GM19025 (cell line): Measurements from ENCODE around the gene GRM5.

ENCODE experiments used
- ATAC-seq: cut with Tn5 transposase; IDR thresholded peaks from one replicate; pipeline ENCODE4 v1.9.1; 2021; ENCODE audit warnings: mild to moderate bottlenecking, low read depth, moderate library complexity; ENCODE audit not compliant: unreplicated experiment

GRM5 gene

GRCh38 chr11:88623531-88623930 lies 442.3 kb downstream of the GRM5 start:
- ATAC-seq: no peak

DNA sequence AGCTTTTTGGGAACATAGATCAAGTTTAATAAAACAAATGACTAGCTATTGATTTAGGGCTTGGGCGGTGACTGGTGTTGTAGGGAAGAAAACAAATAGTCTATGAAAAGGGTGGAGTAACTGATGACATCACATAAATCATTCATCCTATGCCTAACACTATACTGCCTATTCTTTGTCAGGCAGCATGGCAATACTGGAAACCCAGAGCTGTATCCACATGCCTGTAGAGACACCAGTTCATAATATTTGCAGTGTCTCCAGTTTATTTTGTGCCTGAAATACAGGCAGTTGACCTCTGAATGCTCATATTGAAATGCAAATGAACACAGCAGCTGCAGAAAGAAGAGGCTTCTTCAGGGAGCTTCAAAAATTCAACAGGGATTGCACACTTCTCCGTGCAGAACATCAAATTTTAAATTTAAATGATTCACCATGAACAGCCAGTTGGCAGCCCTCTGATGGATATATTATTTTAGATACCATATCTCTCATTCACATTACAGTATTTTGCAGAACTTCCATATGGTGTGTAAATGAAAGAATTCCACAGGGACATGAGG lies 445.1 kb downstream of the GRM5 start:
- no peak for ATAC-seq

DNA sequence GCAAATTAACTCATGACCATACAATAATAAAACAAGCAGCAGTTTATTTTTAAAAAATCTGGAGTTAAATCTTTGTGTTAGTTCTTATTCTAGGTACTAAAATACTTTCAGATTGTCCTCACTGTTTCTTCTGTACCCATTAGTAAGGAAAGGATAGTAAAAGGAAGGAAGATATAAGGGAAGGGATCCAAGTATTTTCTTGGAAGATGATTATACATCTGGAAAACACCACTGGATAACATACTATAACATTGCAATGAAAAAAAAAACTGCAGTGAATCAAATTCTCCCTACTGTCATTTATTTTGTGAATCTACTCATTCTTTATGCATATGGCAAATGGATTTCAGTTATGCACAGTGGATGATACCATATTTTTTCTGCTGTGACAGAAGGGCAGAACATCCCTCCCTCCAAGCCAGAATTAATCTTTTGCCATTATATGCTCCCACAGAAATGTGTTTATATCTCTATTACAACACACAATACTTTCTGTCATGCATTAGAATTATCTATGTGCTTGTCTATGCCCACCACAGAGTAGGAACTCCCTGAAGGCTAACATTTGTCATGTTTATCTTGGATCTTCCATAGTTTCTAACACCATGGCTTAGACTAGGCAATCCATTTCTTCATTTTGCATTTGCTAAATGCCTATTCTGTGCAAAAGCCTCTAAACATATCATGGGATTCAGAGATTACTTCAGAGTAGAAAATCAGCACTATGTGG lies 446.0 kb downstream of the GRM5 start:
- ATAC-seq: no peak

DNA sequence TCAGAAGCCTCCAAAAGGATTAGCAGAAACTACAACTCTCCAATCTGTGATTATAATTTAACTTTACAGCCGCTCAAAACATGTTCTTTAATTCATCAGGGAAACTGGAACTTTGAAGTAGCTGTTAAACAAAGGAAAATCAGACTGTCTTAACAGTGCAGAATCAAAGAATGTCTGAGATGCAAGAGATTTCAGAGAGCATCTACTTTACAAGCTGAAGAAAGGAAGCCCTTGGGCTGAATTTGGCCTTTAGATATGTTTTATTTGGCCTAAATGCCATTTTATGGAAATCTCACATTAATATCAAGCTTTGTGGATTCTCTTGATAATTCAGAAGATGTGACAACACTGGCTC lies 446.7 kb downstream of the GRM5 start:
- ATAC-seq: no peak

DNA sequence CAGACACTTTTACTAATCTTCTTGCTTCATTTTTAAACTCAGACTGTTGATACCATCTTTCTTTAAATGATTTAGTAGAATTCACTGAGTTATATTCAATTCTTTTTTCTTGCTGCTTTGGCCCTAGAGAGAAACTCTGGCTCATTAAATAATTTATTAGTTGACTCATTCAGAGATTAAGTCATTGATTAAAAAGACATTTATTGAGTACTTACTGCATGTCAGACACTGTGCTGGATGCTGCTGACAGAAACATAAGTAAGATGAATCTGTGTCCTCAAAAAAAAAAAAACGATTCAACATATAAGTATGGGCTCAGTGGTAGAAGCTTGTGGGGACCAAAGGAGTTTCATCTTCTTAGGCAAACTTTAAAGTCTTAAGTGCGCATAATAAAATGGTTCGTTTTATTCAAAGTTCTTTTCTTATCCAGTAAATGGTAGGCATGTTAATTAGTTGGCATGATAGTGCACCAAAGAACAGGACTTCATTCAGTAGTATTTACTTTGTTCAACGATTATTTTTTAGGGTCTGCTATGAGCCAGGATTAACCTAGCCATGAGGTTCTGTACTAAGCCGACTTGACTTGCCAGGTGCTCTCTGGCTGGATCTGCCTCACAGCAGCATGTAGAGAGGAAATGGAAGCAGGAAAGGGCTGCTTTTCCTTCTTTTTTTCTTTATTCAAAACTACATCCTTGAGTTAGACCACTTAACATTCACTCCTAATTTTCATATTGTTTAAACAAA lies 447.3 kb downstream of the GRM5 start:
- ATAC-seq: no peak

- ATAC-seq: no peak
Observed at GRCh38 chr11:88617226-88617625, 448.6 kb downstream of the GRM5 start.

- no peak for ATAC-seq
Observed at GRCh38 chr11:88604260-88604659, 461.5 kb downstream of the GRM5 start.

- no peak for ATAC-seq
Observed at GRCh38 chr11:88603091-88603867, 462.5 kb downstream of the GRM5 start.

DNA sequence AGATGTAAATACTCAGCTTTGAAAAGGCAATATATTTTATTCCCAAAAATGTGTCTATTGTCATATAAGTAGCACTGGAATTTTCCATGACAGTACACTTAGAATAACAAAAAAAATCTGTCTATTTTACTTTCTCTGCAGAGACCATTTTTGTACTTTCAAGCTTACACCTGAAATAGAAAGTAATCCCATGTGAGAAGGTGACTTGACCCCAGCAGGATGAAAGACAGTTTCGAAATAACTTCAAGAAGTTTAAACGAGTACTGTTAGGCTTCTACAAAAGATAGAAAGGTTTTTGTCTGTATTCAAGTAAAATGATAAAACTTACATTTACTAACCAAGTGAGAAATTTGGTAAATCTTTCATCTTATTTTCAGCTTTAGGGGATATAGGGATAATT lies 468.4 kb downstream of the GRM5 start:
- ATAC-seq: no peak

DNA sequence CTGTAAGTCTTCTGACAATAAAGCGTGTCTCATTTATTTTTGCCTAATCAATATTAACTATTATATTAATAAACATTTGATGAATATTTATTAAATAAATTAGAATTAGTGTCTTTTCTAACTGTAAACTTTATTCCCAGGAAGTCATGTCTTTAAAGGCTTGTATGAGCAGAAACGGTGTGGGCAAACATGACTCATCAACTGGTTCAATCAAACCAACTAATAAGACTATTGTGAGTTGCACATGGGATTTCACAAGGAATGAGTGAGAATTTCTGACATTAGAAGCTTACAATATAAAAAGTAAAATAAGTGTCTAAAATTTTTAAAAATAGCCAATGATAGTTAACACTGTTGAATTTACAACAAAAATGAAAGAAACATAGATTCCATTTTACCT lies 469.0 kb downstream of the GRM5 start:
- no peak for ATAC-seq

DNA sequence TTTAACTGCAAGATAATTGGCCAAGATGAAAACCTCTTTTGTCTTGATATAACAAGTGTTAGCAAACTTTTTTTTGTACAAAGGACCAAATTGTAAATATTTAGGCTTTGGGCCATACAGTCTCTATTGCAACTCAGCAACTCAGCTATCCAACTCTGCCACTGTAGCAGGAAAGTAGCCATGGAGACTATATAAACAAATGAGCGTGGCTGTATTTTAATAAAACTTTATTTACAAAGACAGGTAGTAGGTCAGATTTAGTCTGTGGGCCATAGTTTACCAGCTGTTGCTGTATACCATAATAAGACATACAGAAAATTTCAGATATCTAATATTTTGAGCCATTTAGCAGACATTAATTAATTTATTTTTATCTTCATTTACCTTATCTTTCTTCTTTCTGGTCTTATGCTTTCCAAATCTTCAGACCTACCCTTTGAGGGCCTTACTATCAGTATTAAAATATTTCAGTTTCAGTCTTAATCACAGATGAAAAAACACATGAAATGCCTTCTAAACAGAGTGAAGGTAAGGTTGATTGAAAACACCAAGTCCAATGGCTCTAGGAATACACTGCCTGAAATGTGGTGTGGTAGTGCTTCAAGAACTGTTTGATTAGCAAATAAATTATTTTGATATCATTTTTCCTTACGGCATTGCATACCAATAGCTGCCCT lies 471.4 kb downstream of the GRM5 start:
- no peak for ATAC-seq

GRCh38 chr11:88590361-88590760 lies 475.4 kb downstream of the GRM5 start:
- no peak for ATAC-seq

- ATAC-seq: no peak
Observed at GRCh38 chr11:88583251-88583650, 482.5 kb downstream of the GRM5 start.

- no peak for ATAC-seq
Observed at GRCh38 chr11:88579466-88579865, 486.3 kb downstream of the GRM5 start.

DNA sequence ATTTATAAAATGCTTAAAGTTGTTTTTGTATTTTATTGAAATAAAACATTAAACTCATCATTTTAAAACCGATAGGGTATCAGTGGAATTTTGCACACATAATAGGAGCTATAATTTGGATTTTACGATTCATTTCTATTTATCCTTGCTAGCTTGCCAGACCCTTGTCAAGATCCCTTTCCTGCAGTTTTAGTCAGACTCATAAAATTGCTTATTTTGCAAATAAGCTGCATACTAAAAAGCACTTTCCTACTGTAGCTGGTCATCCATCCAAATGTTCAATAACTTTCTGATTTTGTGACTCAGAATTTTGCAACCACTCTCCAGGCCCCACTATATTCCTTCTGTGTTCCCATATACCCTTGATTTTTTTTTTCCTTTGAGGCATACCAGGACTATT lies 489.0 kb downstream of the GRM5 start:
- no peak for ATAC-seq

DNA sequence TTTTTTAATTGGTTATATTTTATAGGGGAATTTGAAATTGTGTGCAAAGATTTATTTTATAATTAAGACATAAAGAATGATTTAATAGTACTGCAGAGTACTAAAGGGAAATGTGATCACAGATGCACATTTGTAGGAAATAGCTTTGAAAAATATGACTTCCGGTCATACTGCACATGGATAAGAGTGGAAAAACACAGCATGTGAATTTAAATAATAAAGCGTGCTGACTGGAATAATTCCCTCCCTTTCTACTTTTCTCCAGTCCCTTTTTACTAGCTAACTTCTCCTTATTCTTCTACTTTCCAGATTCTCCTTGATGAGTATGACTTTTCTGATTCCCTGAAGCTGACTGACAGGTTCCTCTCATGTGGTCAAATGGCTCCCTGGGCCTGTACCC lies 489.9 kb downstream of the GRM5 start:
- no peak for ATAC-seq

DNA sequence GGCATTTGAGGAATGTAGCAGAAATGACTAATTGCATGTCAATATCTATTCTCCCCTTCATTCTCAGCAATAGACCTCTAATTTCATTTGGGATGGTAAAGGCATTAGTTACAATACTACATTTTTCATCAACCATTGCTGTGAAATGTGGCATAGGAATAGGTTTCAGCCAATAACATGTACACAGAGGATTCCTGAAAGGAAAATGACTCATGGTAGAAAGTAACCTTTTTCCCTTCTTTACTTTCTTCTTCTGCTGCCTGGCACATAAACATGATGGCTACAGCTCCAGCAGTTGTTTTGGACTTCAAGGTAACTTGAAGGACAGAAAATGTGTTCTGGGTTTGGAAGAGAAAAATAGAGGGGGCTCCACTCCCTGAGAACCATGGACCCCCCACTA lies 496.4 kb downstream of the GRM5 start:
- no peak for ATAC-seq

GRCh38 chr11:88555829-88556202 lies 510.0 kb downstream of the GRM5 start:
- no peak for ATAC-seq

GRCh38 chr11:88555018-88555828 lies 510.6 kb downstream of the GRM5 start:
- no peak for ATAC-seq

GRCh38 chr11:88553204-88553603 lies 512.6 kb downstream of the GRM5 start:
- ATAC-seq: no peak
